Measurements from ENCODE around the gene TBC1D16. TPM values are rescaled to one million over a fixed set of nuclear protein-coding genes. Genes with fewer than 3 reads are reported as not detected.
A peak's percentile ranks its signal among the peaks of the same experiment; 100 is the strongest.

TBC1D16 gene
- total RNA-seq, 1 experiment from 2014 or later, result 85.8 TPM

DNA sequence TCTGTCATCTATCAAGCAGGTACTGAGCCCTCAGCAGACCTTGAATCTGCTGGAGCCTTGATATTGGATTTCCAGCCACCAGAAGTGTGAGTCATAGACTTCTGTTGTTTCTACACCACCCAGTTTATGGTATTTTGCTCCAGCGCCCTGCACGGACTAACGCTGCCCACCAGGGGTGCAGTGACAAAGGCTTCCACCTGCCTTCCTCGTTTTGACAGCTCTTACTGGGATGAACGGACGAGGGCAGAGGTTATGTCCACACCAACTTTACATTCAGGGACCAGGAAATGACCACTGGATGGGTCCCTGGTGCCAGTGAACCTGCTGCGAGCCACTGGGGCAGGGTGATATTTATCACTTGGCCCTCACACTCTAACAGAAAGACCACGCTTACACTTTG is 129.8 kb downstream of the TBC1D16 start:
- TF ChIP-seq, protein P1, sequence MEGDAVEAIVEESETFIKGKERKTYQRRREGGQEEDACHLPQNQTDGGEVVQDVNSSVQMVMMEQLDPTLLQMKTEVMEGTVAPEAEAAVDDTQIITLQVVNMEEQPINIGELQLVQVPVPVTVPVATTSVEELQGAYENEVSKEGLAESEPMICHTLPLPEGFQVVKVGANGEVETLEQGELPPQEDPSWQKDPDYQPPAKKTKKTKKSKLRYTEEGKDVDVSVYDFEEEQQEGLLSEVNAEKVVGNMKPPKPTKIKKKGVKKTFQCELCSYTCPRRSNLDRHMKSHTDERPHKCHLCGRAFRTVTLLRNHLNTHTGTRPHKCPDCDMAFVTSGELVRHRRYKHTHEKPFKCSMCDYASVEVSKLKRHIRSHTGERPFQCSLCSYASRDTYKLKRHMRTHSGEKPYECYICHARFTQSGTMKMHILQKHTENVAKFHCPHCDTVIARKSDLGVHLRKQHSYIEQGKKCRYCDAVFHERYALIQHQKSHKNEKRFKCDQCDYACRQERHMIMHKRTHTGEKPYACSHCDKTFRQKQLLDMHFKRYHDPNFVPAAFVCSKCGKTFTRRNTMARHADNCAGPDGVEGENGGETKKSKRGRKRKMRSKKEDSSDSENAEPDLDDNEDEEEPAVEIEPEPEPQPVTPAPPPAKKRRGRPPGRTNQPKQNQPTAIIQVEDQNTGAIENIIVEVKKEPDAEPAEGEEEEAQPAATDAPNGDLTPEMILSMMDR (conservative IDR thresholded peaks at IDR 0.05), result peak; percentile 49; the same call in 2 of the 3 replicates
- Histone ChIP-seq H4K20me1 (ENCODE audit: control insufficient read depth, insufficient read depth, insufficient read length) (no peaks in the 10 kb centered on the region), H2BK12ac (ENCODE audit: insufficient read length, low read depth, low read length) (no peak overlapping the region), H3K14ac (ENCODE audit: insufficient read depth, low read length) (no peak overlapping the region), H2BK120ac (ENCODE audit: low read depth, low read length, poor library complexity, severe bottlenecking) (no peak overlapping the region), H4K5ac (ENCODE audit: insufficient read length, low read depth, low read length) (no peak overlapping the region), H3K4ac (ENCODE audit: low read depth, low read length) (no peak overlapping the region), H2BK20ac (ENCODE audit: low read depth, low read length, poor library complexity, severe bottlenecking) (no peak overlapping the region), H3K27me3 (ENCODE audit: insufficient read depth, low read length) (no peaks in the 10 kb centered on the region; the same call in 1 of the 2 replicates), H4K8ac (replicated peaks; ENCODE audit: insufficient read length, low read depth, low read length) (no peak overlapping the region), H3T11ph (ENCODE audit: low read length) (no peak overlapping the region), H3K9me3 (ENCODE audit: control insufficient read depth, low read depth, low read length) (no peaks in the 10 kb centered on the region), H3K4me1 (ENCODE audit: insufficient read depth, low read length) (no peaks in the 10 kb centered on the region; the same call in 1 of the 2 replicates), H3K18ac (ENCODE audit: insufficient read length, low read depth, low read length) (no peak overlapping the region), H4K91ac (ENCODE audit: insufficient read length, low read depth, low read length) (no peak overlapping the region), H3K4me2 (ENCODE audit: insufficient read depth, insufficient read length, low read length) (no peak overlapping the region), H3K56ac (ENCODE audit: insufficient read length, low read depth, low read length) (no peak overlapping the region), H2AK5ac (ENCODE audit: insufficient read length, low read length) (no peak overlapping the region), H3K79me1 (ENCODE audit: insufficient read depth, low read depth, low read length, poor library complexity, severe bottlenecking) (no peaks in the 10 kb centered on the region), H3K79me2 (ENCODE audit: insufficient read depth, low read length) (no peaks in the 10 kb centered on the region), H3K27ac (ENCODE audit: insufficient read length, low read depth, low read length) (no peak overlapping the region), H3K9ac (ENCODE audit: extremely low read depth, insufficient read length, low read length) (no peak overlapping the region), H3K23ac (ENCODE audit: insufficient read length, low read depth, low read length) (no peak overlapping the region), H2AFZ (ENCODE audit: low read length) (no peak overlapping the region), H3K23me2 (ENCODE audit: insufficient read length, low read depth, low read length, poor library complexity, severe bottlenecking) (no peaks in the 10 kb centered on the region), H2BK5ac (ENCODE audit: insufficient read length, low read length) (no peak overlapping the region), H2BK15ac (ENCODE audit: low read depth, low read length) (no peak overlapping the region)
- Mint-ChIP-seq H3K36me3 (ENCODE audit: insufficient read depth in 1 of 3, low read depth in 3 of 3) (no peaks in the 10 kb centered on the region; a peak in 1 of 7 replicates), H3K4me1 (peaks cover 11 to 18% of the 10 kb centered on the region in 2 experiments), H3K27ac (no peak overlapping the region), H3K27me3 (ENCODE audit: low read depth) (peaks cover 43% of the 10 kb centered on the region), H3K9me3 (no peaks in the 10 kb centered on the region), H3K4me3 (no peak overlapping the region)
- WGBS (ENCODE audit: extremely low coverage, insufficient read length, low lambda C conversion rate), result no CpG with 5 or more reads among the region's 8 CpGs
- DNase-seq, result no peak
